NB4 (cell line): ENCODE measurements around the gene MFGE8.

ENCODE experiments used
- CTCF ChIP-seq: IDR thresholded peaks from one replicate; pipeline ENCODE4 v1.5.1; 2012; ENCODE audit warnings: low read depth, low read length
- MAX ChIP-seq: IDR thresholded peaks from 2 replicates; pipeline ENCODE4 v1.6.1; 2011; ENCODE audit warnings: low read depth, low read length
- POLR2A ChIP-seq: IDR thresholded peaks from 2 replicates; pipeline ENCODE4 v1.6.1; 2011; ENCODE audit warnings: mild to moderate bottlenecking; ENCODE audit not compliant: insufficient read length; ENCODE audit errors: extremely low read depth

DNA sequence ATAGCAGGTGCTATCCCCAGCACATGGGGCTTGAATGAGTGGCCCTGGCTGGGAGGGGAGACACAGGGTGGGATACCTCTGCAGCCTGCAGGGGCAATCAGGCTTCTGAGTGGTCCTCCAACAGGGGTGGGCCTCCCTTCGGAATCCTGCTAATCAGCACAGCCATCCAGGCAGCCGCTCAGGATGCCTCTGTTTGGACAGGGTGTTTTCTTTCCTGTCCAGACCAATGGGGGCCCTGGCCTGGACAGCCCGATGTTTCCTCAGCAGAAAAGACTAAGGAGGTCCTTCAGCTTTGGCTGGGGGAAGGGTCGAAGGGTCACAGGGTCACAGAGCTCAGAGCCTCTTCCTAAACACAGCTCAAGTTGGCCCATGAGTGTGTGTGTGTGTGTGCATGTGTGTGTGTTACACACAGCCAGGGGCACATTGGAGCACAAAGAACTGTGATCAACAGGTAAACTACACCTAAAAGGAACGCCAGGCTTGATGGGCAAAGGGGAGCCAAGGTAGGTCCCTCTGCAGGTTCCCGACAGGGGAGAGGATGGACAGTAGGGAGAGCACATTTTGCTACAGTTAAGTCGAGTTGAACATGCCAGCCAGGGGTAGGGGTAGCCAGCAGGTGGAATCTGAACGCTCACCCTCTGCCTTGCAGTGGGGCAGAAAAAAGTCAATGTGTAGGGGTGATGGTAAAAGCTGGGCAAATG, 16.7 kb downstream of the MFGE8 start:
- no peak for TF ChIP-seq CTCF
- no peak for TF ChIP-seq POLR2A
- TF ChIP-seq MAX: no peak
